HG03039 (cell line): ENCODE data around the gene GALNT11.
"Not testable (repeated sequence)": the region's sequence is repeated elsewhere in the genome, so short reads cannot be mapped to it uniquely, and the experiment has no call there.

Source experiments
- ATAC-seq: cut with Tn5 transposase; IDR thresholded peaks from one replicate; pipeline ENCODE4 v1.9.1; 2021; ENCODE audit warnings: mild to moderate bottlenecking, moderate library complexity; ENCODE audit not compliant: unreplicated experiment

Gene GALNT11

DNA sequence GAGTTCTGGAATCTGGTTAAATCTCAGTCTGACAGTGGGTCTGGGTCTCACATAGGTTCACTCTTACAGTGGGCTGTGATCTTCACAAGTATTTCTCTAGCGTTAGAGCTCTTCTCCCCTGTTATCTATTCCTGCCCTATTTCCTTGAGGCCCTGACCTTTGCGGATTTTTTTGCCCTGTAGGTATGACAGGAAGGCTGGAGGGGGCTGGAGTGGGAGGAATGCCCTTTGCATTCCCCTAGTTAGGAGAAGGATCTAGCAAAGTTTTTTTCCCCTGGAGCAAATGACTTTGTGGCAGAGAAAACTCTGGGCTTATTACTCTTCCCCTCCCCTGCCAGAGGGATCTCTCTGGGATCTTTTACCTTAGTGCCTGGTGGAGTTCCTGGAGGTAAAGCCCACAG lies 49.2 kb downstream of the GALNT11 start:
- no peak for ATAC-seq

DNA sequence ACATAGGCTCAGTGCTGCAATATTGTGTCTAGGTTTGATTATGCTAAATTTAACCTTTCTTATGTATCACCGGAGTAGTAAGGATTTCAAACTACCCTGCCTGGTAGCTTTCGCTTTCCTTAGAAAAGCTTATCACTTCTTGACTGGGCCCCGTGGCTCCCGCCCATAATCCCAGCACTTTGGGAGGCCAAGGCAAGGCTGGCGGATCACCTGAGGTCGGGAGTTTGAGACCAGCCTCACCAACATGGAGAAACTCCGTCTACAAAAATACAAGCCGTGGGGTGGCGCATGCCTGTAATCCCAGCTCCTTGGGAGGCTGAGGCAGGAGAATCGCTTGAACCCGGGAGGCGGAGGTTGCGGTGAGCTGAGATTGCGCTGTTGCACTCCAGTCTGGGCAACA lies 49.9 kb downstream of the GALNT11 start:
- ATAC-seq: not testable (repeated sequence)

DNA sequence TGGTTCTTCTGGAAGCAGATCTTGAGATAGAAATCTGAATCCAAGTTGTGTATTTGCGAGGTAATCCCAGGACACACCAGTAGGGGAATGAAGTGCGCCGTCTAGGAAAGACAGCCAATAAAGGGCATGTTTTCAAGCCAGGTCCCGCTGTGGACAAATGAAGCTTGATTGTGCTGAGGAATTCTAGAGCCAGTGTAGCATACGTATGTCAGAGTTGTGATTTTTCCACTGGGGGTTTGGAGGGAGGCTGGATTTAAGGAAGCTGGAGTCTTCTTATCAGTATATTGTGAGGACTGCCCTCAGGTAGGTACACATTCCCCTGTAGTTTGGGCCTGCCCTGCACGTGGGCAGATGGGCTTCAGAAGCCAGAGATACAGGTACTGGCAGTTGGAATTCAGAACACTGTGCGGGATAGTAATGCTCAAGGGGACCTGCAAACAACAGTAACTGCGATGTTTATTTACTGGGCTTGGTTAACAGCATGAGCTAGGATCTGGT lies 50.9 kb downstream of the GALNT11 start:
- no peak for ATAC-seq

DNA sequence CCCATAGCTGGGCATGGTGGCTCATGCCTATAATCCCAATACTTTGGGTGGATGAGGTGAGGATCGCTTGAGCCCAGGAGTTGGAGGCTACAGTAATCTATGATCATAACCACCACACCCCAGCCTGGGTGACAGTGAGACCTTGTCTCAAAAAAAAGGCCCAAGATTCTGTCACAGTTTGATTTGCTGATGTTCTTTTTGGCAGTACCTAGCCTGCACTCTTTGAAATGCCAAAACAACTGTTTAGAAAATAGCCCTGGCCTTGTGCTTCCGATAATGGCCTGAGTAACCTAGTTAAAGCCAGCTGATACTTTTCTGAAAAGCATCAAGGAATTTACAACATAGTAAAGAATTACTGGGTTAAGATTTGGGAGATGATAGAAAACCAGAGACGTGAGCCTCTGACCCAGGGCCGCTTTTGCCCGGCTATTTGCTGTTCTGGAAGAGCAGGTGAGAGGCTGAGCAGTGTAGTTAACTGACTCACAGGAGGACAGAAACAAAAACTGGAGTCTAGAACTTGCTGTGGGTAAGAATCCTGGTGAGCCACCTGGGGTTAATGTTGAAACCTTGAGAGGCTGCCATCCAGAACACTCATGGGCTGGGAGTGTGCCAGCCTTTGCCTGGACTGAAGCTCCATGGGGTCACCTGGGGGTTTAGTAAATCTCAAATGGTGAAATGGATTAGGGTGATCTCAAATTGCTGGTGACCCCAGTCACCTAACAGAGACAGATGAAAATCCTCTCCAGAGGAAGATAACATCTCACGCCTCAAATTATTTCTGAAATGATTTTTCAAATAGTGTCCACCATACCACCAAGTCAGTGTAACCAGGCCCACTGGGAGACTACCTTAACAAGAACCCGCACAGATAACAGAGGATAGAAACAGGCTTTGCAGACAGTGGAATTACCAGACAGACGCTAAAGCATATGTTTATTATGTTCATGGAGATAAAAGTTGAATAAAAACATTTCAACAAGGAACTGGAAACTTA lies 51.8 kb downstream of the GALNT11 start:
- ATAC-seq: no peak

DNA sequence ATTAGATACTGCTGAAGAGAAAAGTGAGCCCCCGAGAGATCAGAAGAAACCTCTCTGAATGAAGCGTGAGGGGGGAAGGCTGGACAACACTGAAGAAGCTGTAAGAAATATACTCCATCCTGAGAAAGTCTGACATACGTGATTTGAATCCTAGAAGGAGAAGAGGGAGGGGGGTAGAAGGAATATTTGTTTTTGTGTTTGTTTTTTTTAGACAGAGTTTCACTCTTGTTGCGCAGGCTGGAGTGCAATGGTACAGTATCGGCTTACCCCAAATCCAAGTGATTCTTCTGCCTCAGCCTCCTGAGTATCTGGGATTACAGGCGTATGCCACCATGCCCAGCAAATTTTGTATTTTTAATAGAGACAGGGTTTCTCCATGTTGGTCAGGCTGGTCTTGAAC lies 52.6 kb downstream of the GALNT11 start:
- no peak for ATAC-seq

DNA sequence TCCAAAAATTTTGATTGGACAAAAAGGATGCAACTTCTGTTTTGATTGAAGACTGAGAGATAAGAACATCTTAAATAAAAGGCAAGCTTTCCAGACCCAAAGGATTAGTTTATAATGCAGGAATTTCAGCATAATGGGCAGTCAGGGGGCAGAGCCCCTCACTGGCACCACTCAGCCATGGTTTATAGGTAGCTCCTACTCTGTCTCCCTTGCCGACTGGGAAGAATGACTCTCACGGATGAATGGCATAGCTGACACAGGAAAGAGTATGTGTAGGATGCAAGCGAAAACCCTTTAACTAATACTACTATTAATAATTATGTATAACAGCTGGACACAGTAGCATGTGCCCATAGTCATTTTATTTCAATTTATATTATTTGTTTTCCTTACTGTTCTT lies 53.3 kb downstream of the GALNT11 start:
- ATAC-seq: no peak

DNA sequence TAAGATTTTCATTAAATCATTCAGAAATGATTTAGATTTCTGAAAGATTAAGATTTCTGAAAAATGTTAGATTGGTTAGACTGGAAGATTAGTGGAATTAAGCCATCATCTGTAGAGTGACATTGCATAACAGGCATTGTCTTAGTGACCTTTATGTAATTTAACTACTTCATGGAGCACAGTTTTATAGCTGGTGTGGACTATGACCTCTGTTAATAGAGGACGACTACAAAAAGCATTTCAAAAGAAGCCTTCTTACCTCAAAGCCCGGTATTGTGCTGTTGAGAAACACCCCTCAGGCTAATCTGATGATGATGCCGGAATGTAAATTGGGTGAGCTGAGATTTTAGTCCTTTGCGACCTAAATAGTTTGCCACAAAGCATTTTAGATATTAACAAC lies 55.6 kb downstream of the GALNT11 start:
- no peak for ATAC-seq

DNA sequence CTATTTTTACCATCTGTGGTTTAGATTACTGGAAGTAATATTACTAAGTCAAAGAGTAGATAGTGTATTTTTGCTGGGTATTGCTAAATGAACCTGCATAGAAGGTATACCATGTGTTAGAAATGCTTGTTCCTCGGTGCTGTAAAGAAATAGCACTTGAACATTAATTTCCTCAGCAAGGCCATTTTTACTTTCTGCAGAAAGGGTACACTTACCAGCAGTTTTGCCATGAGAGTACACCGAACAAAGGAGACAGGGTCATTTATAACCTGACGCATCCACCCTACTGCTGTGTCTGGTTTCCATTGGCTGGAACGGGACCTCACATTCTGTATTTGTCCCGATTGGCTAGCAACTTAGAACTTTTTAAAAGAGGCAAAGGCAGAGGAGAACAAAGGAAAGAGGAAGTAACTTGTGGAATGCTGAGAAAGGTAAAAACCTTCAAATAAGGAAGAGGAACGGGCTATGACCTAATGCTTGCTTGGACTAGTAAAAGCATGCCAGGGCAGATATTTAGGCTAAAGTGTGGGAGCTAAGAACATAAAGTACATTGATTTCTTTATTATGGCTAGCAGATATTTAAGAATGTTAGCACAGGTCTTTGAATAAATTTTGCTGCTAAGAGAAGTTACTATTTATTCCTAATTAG lies 56.7 kb downstream of the GALNT11 start:
- ATAC-seq: not testable (repeated sequence)

DNA sequence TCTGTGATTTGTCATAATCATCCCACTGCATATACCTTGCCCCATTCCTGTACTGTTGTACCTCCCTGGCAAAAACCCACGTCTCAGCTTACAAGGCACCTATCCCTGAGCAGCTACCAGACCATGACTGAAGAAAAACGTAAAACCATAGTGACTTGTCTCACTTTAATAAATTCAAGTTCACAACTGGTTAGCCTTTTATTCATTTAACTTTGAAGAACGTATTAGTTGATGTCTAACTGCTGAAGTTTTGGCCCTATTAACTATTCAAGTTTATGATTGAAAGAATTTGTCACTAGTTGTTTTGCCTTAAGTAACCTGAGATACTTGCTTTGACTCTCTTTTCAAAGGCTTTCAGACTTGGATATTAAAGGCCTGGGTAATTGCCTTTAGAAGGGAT lies 59.7 kb downstream of the GALNT11 start:
- ATAC-seq: no peak

DNA sequence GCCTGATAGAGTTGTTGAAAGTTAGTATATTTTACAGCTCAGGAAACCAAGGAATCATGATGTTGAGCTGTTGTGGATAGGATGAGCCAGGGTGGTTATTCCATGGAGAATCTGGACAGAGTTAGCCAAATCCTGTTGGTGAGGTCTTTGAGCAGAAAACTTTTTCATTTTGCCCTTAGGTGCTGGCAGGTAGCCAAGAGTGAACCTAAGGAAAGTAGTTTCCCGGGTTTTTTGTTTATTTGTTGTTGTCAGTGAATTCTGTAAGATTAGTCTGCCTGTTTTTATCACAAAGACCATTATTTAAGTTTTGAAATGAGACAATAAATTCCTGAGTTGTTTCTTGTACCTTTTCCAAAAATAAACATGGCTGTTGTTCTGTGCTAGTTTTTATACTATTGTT lies 61.0 kb downstream of the GALNT11 start:
- ATAC-seq: no peak

DNA sequence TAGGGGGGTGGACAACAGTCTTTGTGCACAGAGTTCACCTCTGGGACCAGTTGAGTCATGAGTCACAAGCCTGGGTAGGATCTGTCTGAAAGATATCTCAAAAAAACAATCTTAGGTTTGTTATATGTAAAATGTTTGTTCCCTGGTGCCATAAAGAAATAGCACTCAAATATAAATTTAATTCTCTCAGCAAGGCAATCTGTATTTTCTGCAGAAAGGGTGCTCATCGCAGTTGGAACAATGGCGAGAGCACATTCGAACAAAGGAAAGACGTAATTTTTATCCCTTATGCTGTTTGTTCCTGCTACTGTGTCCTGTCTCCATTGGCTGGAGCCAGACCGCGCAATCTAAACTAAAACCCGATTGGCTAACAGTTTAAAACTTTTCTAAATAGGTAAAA lies 63.7 kb downstream of the GALNT11 start:
- no peak for ATAC-seq

DNA sequence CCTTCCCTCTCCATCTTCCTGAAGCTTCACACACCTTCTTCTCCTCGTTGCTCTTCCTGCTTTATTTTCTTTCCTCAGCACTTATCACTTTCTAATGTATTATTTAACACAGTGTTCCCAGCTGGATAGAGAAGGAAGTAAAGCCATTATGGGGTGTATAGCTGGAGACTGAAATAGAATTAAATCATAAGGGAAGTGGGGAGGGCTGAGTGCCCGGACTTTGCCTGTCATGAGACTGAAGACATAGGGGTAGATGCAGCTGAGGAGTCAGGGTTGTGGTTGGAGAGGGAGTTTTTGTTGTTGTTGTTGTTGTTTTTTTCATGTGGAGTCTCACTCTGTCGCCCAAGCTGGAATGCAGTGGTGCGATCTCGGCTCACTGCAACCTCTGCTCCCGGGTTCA lies 65.3 kb downstream of the GALNT11 start:
- ATAC-seq: no peak

DNA sequence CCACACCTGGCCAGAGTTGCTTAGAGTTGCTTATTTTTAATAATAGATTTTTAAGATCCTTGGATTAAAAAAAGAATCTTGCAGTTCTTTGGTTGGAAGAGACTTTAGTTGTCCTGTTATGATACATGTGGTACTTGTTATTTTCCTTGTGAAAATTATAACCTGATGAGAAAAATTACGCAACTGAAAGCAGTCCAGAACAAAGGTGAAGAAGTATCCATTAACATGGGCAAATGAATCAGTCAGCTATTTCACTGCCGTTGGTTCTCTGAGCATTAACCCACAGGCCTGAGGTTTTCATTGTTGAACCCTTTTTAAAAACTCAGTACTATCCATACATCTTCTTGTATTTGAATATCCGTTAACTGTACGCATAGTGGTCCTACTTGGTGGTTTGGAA lies 68.2 kb downstream of the GALNT11 start:
- no peak for ATAC-seq

DNA sequence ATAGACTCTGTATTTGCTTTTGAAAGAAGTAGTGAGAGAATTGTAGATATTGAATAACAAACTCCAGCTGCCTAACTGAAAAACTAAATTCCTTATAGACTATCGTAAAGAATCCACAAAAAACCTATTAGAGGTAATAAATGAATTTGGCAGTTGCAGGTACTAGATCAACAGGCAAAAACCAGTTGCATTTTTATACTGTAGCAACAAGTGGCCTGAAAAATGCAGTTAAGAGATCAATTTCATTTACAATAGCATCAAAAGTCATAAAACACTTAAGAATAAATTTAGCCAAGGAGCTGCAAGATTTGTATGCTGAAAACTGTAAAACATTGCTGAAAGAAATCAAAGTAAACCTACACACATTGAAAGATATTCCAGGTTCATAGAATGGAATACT lies 70.3 kb downstream of the GALNT11 start:
- ATAC-seq: no peak

DNA sequence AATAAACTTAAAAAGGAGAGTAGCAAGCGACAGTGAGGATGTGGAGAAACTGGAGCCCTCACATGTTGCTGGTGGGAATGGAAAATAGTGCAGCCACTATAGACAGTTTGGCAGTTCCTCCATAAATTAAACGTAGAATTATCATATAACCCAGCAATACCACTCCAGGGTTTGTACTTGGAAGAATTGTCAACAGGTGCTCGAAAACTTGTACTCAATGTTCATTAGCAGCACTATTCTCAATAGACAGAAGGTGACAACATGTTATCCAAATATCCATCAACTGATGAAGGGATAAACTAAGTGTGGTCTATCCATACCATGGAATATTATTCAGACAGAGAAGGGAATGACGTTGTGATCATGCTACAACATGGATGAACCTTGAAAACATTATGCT lies 71.9 kb downstream of the GALNT11 start:
- no peak for ATAC-seq

DNA sequence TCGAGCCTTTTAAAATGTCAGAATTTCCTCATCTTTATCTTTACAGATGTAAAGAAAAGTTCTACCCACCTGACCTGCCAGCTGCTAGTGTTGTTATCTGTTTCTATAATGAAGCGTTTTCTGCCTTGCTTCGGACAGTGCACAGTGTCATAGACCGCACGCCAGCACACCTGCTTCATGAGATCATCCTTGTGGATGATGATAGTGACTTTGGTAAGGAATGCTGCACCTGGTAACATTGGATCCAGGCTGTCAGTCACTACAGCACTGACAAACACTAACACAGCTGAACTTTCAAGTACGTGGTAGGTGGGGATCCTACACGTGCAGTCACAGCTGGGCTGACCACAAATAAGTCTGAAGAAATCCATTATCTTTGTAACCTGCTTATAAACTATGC lies 77.6 kb downstream of the GALNT11 start:
- no peak for ATAC-seq

DNA sequence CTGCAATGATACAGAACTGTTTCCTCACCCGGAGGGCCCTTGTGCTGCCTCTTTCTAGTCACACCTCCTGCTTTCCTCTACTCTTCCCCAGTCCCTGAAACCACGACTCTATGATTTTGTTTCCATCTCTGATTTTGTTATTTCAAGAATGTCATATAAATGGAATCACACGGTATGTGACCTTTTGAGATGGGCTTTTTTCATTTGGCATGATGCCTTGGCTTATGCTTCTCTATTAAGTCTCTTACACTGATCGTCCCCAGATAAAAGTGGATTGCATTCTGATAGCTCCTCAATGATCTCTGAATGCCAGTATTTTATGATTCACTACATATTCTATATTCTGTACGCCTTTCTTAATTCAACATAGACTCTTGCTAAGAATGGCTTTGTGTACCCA lies 78.2 kb downstream of the GALNT11 start:
- no peak for ATAC-seq

DNA sequence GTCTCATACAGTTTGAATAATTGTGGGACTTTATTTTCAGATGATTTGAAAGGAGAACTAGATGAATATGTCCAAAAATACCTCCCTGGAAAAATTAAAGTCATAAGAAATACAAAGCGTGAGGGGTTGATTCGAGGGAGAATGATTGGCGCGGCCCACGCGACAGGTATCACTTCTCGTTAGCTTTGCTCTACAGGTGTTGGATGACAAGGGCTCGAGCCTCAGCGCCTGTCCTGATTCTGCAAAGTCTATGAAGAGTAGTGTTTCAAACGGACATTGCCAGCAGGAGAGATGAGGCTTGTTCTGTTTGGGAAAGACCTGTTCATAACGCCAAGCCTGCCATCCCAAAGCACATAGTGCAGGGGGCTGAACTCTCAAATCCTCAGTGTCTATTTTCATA lies 79.7 kb downstream of the GALNT11 start:
- ATAC-seq: no peak

DNA sequence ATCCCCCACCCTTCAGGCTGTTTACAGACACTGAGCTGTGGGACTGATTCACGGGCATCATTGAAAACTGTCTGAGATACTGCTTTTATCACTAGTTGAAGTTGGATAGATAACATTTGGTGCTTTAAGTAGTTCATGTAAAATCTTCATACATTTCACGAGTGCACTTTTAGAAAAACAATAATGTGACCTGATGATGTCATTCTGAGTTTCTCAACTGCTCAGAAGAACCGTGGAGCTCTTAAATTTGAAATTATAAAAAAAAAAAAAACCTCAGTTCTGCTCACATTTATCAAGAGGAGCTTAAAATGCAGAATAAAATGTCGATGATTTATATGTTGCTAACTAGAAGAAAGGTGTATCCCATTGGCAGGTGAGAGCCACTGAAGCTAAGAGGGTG lies 81.5 kb downstream of the GALNT11 start:
- ATAC-seq: no peak

DNA sequence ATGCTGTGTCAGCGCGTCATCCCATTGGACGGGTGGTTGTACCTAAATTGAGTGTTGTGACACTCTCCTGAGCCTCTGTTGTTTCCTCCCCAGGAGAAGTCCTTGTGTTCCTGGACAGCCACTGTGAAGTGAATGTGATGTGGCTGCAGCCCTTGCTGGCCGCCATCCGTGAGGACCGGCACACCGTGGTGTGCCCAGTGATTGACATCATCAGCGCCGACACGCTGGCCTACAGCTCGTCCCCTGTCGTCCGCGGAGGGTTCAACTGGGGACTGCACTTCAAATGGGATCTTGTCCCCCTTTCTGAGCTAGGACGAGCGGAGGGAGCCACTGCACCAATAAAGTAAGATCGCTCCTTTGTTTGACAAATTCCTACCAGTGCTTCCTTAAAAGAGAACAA lies 82.5 kb downstream of the GALNT11 start:
- ATAC-seq: no peak

DNA sequence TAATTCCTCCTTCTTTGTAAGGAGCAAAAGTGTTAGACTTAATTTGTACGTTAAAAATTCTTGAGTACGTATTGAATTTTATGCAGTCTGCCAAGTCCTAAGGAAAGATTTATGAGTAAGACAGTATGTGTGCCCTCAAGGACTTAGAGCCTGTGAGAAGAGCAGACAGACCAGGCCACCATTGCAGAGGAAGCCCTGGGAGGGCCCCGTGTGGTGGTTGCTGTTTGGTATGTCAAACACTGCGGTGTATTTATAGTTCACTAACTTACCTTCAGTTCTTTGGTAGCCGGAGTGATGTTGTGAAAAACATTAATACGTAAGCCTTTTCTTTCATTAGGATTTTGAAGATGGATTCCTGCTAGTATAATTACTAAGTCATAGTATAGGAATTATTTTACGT lies 82.9 kb downstream of the GALNT11 start:
- no peak for ATAC-seq

DNA sequence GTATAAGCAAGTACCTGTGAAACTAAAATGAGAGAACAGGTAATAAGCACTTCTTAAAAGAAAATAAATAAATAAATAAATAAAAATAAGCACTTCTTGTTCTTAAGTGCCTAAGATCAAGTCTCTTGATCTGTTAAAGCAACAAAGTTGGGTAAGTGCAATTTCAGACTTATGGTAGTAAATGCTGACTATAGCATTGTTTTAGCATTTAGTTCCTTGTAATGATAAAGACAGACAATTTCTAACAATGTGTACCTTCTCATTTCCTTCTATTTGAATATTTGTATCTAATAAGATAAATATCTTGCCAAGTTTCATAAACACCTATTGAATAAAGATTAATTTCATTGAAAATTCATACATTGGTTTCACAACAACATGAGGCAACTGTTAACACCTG lies 87.4 kb downstream of the GALNT11 start:
- no peak for ATAC-seq
